AG10803 (cell line): ENCODE results near the gene IMMP2L.
A peak's percentile ranks its signal among the peaks of the same experiment; 100 is the strongest.
"Not testable (repeated sequence)": the region's sequence is repeated elsewhere in the genome, so short reads cannot be mapped to it uniquely, and the experiment has no call there.

Source experiments
- DNase-seq: peaks from one replicate; pipeline ENCODE4 v3.0.0; 2010; ENCODE audit warnings: low read depth
- H3K4me3 ChIP-seq: 2 replicates; pipeline ENCODE4 v1.5.1; 2011; ENCODE audit warnings: mild to moderate bottlenecking, low read length, control low read depth
- TF ChIP-seq, protein P1 (sequence below): conservative IDR thresholded peaks from 2 replicates; pipeline ENCODE4 v1.5.1; 2011; ENCODE audit warnings: mild to moderate bottlenecking, low read length, control low read depth, inconsistent platforms

Gene IMMP2L

DNA sequence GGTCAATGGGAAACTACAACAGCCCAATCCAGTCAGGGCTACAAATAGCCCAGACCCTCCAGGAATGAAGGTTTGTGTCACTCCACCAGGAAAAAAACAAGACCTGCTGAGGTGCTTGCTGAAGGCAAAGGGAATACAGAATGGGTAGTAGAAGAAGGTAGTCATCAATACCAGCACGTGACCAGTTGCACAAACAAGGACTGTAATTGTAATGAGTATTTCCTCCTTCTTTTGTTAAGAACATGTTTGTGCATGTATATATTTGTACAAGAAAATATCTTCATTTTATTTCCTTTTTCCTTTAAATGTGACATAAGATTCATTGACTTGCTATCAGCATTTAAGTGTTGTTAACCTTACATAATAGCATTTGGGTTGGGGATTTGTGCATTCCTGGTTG is 229.3 kb downstream of the IMMP2L start:
- TF ChIP-seq, protein P1, sequence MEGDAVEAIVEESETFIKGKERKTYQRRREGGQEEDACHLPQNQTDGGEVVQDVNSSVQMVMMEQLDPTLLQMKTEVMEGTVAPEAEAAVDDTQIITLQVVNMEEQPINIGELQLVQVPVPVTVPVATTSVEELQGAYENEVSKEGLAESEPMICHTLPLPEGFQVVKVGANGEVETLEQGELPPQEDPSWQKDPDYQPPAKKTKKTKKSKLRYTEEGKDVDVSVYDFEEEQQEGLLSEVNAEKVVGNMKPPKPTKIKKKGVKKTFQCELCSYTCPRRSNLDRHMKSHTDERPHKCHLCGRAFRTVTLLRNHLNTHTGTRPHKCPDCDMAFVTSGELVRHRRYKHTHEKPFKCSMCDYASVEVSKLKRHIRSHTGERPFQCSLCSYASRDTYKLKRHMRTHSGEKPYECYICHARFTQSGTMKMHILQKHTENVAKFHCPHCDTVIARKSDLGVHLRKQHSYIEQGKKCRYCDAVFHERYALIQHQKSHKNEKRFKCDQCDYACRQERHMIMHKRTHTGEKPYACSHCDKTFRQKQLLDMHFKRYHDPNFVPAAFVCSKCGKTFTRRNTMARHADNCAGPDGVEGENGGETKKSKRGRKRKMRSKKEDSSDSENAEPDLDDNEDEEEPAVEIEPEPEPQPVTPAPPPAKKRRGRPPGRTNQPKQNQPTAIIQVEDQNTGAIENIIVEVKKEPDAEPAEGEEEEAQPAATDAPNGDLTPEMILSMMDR = no peak
- no peak overlapping the region for H3K4me3 ChIP-seq
- DNase-seq = no peak

DNA sequence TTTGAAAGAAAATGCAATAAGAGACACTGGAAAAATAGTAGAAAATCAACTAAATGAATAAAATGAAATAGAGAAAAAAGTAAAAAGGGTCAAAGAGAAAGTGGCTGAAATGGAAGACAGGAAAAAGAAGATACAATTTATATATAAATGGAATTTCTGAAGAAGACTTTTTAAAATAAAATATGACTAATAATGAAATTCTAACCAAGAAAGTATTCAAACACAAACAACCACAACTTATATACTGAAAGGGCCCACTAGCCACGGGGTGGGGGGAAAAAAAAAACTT is 232.1 kb downstream of the IMMP2L start:
- DNase-seq = no peak
- H3K4me3 ChIP-seq = no peak overlapping the region
- TF ChIP-seq, protein P1 = no peak

DNA sequence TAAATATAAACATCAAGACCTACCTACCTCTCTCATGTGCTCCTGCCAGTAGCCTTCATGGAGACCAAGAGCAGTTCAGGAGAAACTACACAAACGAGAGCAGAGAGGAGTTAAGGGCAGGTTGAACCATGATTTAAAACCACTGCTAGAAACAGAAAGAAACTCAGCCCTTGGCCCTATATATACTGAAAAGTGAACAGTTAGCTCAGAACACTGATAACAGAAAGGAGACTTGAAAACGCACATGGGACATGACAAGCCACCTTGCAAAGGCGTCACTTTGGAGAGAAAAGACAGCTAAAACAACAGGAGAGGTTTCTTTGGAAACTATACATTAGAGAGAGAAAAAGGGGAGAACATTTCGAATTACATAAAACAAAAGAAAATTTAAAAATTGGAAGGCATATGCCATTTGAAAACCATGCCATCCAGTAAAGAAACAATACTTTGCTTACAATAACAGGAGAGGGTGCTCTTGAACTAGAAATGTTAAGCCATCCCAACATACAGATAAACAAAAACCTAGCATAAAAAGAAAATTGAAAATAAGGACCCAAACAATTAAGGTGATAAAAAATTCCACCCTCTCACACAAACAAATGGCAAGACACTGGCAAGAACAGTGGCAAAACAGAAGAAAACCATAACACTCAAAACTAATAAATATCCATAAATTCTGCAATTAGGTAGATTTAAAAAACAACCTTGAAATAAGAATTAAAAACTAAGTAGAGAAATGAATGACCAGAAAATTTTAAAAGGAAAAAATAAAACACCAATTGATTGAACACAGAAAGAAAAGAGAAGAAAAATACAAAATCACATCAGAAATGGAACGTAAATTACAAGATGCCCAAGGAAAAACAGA is 232.7 kb downstream of the IMMP2L start:
- DNase-seq = peak; percentile 32

DNA sequence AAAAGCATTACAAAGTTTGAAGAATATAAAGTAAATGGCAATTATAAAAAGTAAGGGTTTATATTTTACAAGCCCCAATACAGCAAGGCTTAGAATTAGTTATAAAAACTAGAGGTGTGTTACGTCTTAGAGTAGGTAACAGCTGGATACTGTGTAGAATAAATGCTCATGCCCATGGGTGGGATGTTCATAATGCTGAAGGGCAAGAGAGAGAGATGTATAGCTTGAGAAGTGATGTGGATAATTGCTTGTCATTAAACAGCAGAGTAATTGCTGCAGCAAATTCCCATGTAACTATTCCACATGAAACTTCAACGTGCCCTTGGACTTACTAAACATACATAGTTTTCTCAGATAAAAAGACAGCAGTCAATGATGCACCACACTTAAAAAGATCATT is 233.8 kb downstream of the IMMP2L start:
- TF ChIP-seq, protein P1 = no peak
- no peak for DNase-seq
- H3K4me3 ChIP-seq = no peak overlapping the region

More for the DNA sequence above, 232.7 kb downstream of the IMMP2L start:
- H3K4me3 ChIP-seq = no peak overlapping the region
- TF ChIP-seq, protein P1 = peak; percentile 45

DNA sequence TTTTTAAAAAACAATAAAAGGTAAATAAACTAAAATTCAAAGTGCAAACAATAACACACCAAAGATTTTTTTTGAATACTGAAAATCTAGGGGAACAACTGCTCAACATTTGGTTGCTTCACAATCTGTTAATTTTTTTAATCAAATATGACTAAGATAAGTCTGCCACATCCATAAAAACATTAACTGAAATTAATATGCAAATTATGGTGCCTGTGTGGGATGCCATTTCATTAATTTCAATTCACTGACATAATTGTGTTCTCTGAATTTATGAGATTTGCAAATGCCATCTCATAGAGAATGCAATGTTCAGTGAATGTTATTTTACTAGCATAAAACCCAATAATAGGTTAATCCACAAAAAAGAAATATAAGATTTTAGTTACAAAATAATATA is 237.5 kb downstream of the IMMP2L start:
- no peak for DNase-seq
- TF ChIP-seq, protein P1 = no peak
- H3K4me3 ChIP-seq = no peak overlapping the region

DNA sequence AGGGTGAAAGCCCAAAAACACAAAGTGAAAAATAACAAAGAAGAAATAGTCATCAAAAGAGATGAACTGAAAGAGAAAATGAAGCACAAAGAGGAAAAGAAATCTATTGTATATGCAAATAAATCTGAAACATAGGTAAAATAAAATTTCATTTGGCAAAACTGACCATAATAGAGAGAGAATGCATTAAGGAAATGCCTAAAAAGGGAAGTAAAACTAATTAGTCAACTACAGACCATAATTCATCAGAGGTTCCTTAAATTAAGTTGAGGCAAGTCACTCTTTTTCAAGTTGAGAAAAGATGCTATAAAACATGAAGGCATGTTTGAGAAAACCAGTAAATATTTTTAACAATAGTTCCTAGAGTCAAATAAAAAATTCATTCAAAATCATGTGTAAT is 238.1 kb downstream of the IMMP2L start:
- DNase-seq = no peak
- TF ChIP-seq, protein P1 = no peak
- H3K4me3 ChIP-seq = no peak overlapping the region

DNA sequence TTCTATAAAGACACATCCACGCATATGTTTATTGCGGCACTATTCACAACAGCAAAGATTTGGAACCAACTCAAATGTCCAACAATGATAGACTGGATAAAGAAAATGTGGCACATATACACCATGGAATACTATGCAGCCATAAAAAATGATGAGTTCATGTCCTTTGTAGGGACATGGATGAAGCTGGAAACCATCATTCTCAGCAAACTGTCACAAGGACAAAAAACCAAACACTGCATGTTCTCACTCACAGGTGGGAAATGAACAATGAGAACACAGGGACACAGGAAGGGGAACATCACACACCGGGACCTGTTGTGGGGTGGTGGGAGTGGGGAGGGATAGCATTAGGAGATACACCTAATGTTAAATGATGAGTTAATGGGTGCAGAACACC is 238.6 kb downstream of the IMMP2L start:
- not testable (repeated sequence) for H3K4me3 ChIP-seq, DNase-seq

DNA sequence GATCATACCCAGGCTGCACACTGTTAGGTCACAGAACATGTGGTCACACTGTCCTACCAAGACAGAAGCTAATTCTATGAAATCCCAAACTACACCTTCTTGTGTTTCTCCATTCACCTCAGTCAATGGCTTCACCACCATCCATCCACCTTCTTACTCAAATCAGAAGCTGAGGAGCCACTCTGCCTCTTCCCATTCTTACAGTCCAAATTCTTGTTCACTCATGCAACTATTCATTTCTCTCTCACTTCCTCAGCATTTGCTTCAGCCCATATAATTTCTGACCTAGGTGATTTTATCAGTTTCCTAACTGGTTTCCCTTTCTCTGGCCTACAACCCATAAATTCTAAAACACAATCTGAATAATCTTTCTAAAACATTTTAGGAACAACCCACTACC is 242.2 kb downstream of the IMMP2L start:
- DNase-seq = no peak
- TF ChIP-seq, protein P1 = no peak
- no peak overlapping the region for H3K4me3 ChIP-seq
